H1 (cell line): ENCODE measurements around the gene TRIM59. TPM values are rescaled to one million over a fixed set of nuclear protein-coding genes. Genes with fewer than 3 reads are reported as not detected.
A peak's percentile ranks its signal among the peaks of the same experiment; 100 is the strongest.

Experiments
- CTCF ChIA-PET: fragments of 300-600 bp; sonication (Branson Sonifier 250); formaldehyde crosslinking; loops from one replicate; lab custom pipeline; 2021; ENCODE audit not compliant: partially characterized antibody; lab: Charles Lee
- POLR2A ChIA-PET: fragments of 300-600 bp; sonication (Branson Sonifier 250); formaldehyde crosslinking; loops from one replicate; lab custom pipeline; 2021; ENCODE audit warnings: inconsistent platforms; ENCODE audit not compliant: partially characterized antibody; lab: Charles Lee
- DNase-seq, 2 experiments: peaks; one replicate each; pipeline versions ENCODE4 v3.0.0 to v3.0.0-alpha.2; 2010 to 2022; ENCODE audit warnings: low spot score in 2 of 2, low read depth in 1 of 2, mixed read lengths in 1 of 2
- FAIRE-seq: peaks from 2 replicates; lab custom pipeline; 2011; peaks lifted over from hg19 to GRCh38; lab: Jason Lieb, UNC
- H2AFZ ChIP-seq: 2 replicates; pipeline ENCODE4 v1.8.1; 2012; ENCODE audit warnings: low read length, inconsistent platforms
- H2AK5ac ChIP-seq: 2 replicates; pipeline ENCODE4 v1.6.1; 2013; ENCODE audit warnings: low read depth, low read length
- H2BK120ac ChIP-seq: replicated peaks from 2 replicates; pipeline ENCODE3; 2013; ENCODE audit warnings: low read depth, low read length, inconsistent platforms
- H2BK12ac ChIP-seq: 2 replicates; pipeline ENCODE4 v1.6.1; 2013; ENCODE audit warnings: low read depth, low read length
- H2BK15ac ChIP-seq: 2 replicates; pipeline ENCODE4 v1.6.1; 2013; ENCODE audit warnings: low read length
- H2BK20ac ChIP-seq: 2 replicates; pipeline ENCODE4 v1.6.1; 2013; ENCODE audit warnings: low read length
- H2BK5ac ChIP-seq: 2 replicates; pipeline ENCODE4 v1.6.1; 2013; ENCODE audit warnings: low read depth, low read length
- H3K14ac ChIP-seq: 2 replicates; pipeline ENCODE4 v1.6.1; 2013; ENCODE audit warnings: inconsistent platforms; ENCODE audit not compliant: insufficient read length
- H3K18ac ChIP-seq: 2 replicates; pipeline ENCODE4 v1.6.1; 2013; ENCODE audit warnings: low read length; ENCODE audit errors: extremely low read depth
- H3K23ac ChIP-seq: 2 replicates; pipeline ENCODE4 v1.6.1; 2013; ENCODE audit warnings: inconsistent platforms; ENCODE audit not compliant: insufficient read length
- H3K23me2 ChIP-seq: 2 replicates; pipeline ENCODE4 v1.6.1; 2013; ENCODE audit warnings: low read depth, low read length
- H3K27ac ChIP-seq: 2 replicates; pipeline ENCODE4 v1.6.1; 2011; ENCODE audit warnings: low read depth, low read length, inconsistent platforms
- H3K27me3 ChIP-seq, 4 experiments: replicated peaks in 1 of 4; 1 replicate in 1 of 4; 2 replicates in 3 of 4; pipeline versions ENCODE4 v1.6.1 to v1.8.1; 2011 to 2013; ENCODE audit warnings: low read length in 3 of 4, mild to moderate bottlenecking in 3 of 4, inconsistent platforms in 2 of 4, mixed read lengths in 2 of 4, moderate library complexity in 1 of 4; ENCODE audit not compliant: control insufficient read depth in 3 of 4, insufficient read depth in 3 of 4; ENCODE audit errors: extremely low read depth in 1 of 4
- H3K36me3 ChIP-seq, 4 experiments: 2 replicates each; pipeline versions ENCODE4 v1.6.1 to v1.8.1; 2011 to 2013; ENCODE audit warnings: mild to moderate bottlenecking in 4 of 4, low read length in 3 of 4, moderate library complexity in 2 of 4, control low read depth in 1 of 4, inconsistent platforms in 1 of 4; ENCODE audit not compliant: insufficient read depth in 4 of 4, control insufficient read depth in 2 of 4
- H3K4ac ChIP-seq: replicated peaks from 2 replicates; pipeline ENCODE3; 2013; ENCODE audit warnings: low read length, low read depth, mixed read lengths, inconsistent platforms; ENCODE audit not compliant: insufficient read length
- H3K4me1 ChIP-seq, 4 experiments: replicated peaks in 1 of 4; 1 replicate in 1 of 4; 2 replicates in 3 of 4; pipeline versions ENCODE4 v1.6.1 to v1.8.1; 2011 to 2013; ENCODE audit warnings: low read length in 3 of 4, inconsistent platforms in 2 of 4, mixed read lengths in 1 of 4; ENCODE audit not compliant: insufficient read depth in 4 of 4, control insufficient read depth in 3 of 4
- H3K4me2 ChIP-seq, 2 experiments: 2 replicates each; pipeline versions ENCODE4 v1.6.1 to v1.8.1; 2011 to 2013; ENCODE audit warnings: low read depth in 2 of 2, low read length in 2 of 2, control low read depth in 1 of 2, inconsistent platforms in 1 of 2, mild to moderate bottlenecking in 1 of 2; ENCODE audit not compliant: insufficient read depth in 1 of 2
- H3K4me3 ChIP-seq, 4 experiments: fragments of 200-600, 300-600 bp in 1 of 4; sonication (generic), shearing (Covaris generic), sonication (Bioruptor Twin) in 1 of 4; 2 replicates each; pipeline versions ENCODE4 v1.5.1 to v1.8.1; 2011 to 2016; ENCODE audit warnings: low read length in 4 of 4, low read depth in 3 of 4, control low read depth in 2 of 4, inconsistent platforms in 2 of 4, mild to moderate bottlenecking in 2 of 4, mixed read lengths in 1 of 4, moderate library complexity in 1 of 4; ENCODE audit not compliant: insufficient read depth in 2 of 4; ENCODE audit errors: extremely low read depth in 1 of 4
- H3K56ac ChIP-seq: replicated peaks from 2 replicates; pipeline ENCODE3; 2013; ENCODE audit warnings: low read depth, mild to moderate bottlenecking, mixed read lengths, low read length, inconsistent platforms; ENCODE audit not compliant: insufficient read length
- H3K79me1 ChIP-seq: 2 replicates; pipeline ENCODE4 v1.6.1; 2013; ENCODE audit warnings: low read depth, low read length, control low read depth
- H3K79me2 ChIP-seq, 2 experiments: 2 replicates each; pipeline versions ENCODE4 v1.6.1 to v1.8.1; 2012 to 2013; ENCODE audit warnings: low read length in 2 of 2, mild to moderate bottlenecking in 2 of 2, inconsistent platforms in 1 of 2; ENCODE audit not compliant: insufficient read depth in 2 of 2, control insufficient read depth in 1 of 2
- H3K9ac ChIP-seq, 4 experiments: replicated peaks in 1 of 4; 1 replicate in 1 of 4; 2 replicates in 3 of 4; pipeline versions ENCODE4 v1.6.1 to v1.8.1; 2011 to 2013; ENCODE audit warnings: low read depth in 3 of 4, low read length in 3 of 4, control low read depth in 2 of 4, mild to moderate bottlenecking in 2 of 4, moderate library complexity in 2 of 4, inconsistent platforms in 1 of 4; ENCODE audit errors: extremely low read depth in 1 of 4
- H3K9me3 ChIP-seq, 2 experiments: 2 replicates each; pipeline versions ENCODE4 v1.6.1 to v1.8.1; 2012 to 2013; ENCODE audit warnings: mild to moderate bottlenecking in 2 of 2, moderate library complexity in 2 of 2, control low read depth in 1 of 2, inconsistent platforms in 1 of 2, low read depth in 1 of 2, low read length in 1 of 2, mixed read lengths in 1 of 2; ENCODE audit not compliant: insufficient read depth in 2 of 2
- H4K20me1 ChIP-seq, 2 experiments: replicated peaks in 1 of 2; 2 replicates each; pipeline versions ENCODE3 to v1.8.1; 2011 to 2013; ENCODE audit warnings: inconsistent platforms in 2 of 2, low read length in 2 of 2, mild to moderate bottlenecking in 1 of 2; ENCODE audit not compliant: insufficient read depth in 2 of 2, control insufficient read depth in 1 of 2
- H4K5ac ChIP-seq: 2 replicates; pipeline ENCODE4 v1.6.1; 2013; ENCODE audit warnings: low read length, low read depth, mixed read lengths, inconsistent platforms; ENCODE audit not compliant: insufficient read length
- H4K8ac ChIP-seq: 2 replicates; pipeline ENCODE4 v1.8.0; 2013; ENCODE audit warnings: mild to moderate bottlenecking, moderate library complexity, low read length, inconsistent platforms; ENCODE audit not compliant: insufficient read depth; ENCODE audit errors: extremely low read depth
- H4K91ac ChIP-seq: replicated peaks from 2 replicates; pipeline ENCODE3; 2013; ENCODE audit warnings: low read length, mixed read lengths, inconsistent platforms; ENCODE audit not compliant: insufficient read length
- WGBS, 2 experiments: shearing (Covaris generic) in 1 of 2; methylation state at CpG; one replicate each; pipeline versions ENCODE4 v1.1.6 to v1.1.7; 2013 to 2015; ENCODE audit warnings: low lambda C conversion rate in 2 of 2, mixed read lengths in 2 of 2, inconsistent platforms in 1 of 2, low coverage in 1 of 2, missing lambda C conversion rate in 1 of 2; ENCODE audit not compliant: insufficient replicate concordance in 2 of 2, insufficient coverage in 1 of 2, insufficient read length in 1 of 2; ENCODE audit errors: extremely low coverage in 1 of 2, missing lambda C conversion rate in 1 of 2; 5-methylcytosine and 5-hydroxymethylcytosine counted together
- long read RNA-seq, 2 experiments: library from RNA in 1 of 2; library from capped mRNA in 1 of 2; stranded (forward); transcript quantifications; one replicate each; pipeline ENCODE4 v2.0.0, GENCODE V29; 2021; ENCODE audit warnings: inconsistent platforms in 1 of 2
- polyA minus RNA-seq, 3 experiments: library from RNA; depleted of rRNA, polyadenylated mRNA; stranded (reverse); fragments of >200 nt; gene quantifications; 1 replicate in 2 of 3; 2 replicates in 1 of 3; pipeline ENCODE4 v1.2.3, GENCODE V29; 2011
- polyA plus RNA-seq, 7 experiments: library from polyadenylated mRNA; depleted of rRNA in 3 of 7; stranded (reverse) in 5 of 7; unstranded in 2 of 7; fragments of >200 nt in 5 of 7; fragments of 200-250 nt in 2 of 7; gene quantifications; 1 replicate in 5 of 7; 2 replicates in 1 of 7; 4 replicates in 1 of 7; pipeline versions ENCODE4 v1.2.1 to v1.2.3, GENCODE V29; 2011 to 2013; ENCODE audit warnings: missing spikeins in 2 of 7, mixed read lengths in 2 of 7
- total RNA-seq: library from RNA; stranded (reverse); fragmentation: NEBNext Ultra II Directional; extraction: Animal tissue kit (Norgen Biotek cat#: 25700); gene quantifications from 2 replicates; pipeline ENCODE4 v1.2.1, GENCODE V29; 2021

TRIM59 gene
- total RNA-seq (53.4 and 57.8 TPM in 2 replicates), polyA plus RNA-seq (2011; rRNA removed) (7.8 and 11.6 TPM in 2 replicates), polyA minus RNA-seq (2011; rRNA and poly(A)+ RNA removed) (20.5 and 32.5 TPM in 2 replicates)
- polyA plus RNA-seq (2011; cell fraction: cytosol; rRNA removed): 12.7 TPM
- 6.7 TPM for polyA plus RNA-seq (2011; cell fraction: nucleus; rRNA removed)
- polyA plus RNA-seq (2012, experiment 1 of 2): 11.1 to 24.4 TPM (median 17.0 TPM) in 4 replicates
- polyA plus RNA-seq (2012, experiment 2 of 2): 3.8 TPM
- 31.0 TPM for polyA plus RNA-seq (2013, experiment 1 of 2)
- 33.7 TPM for polyA plus RNA-seq (2013, experiment 2 of 2)
- 18.6 TPM for polyA minus RNA-seq (2011; cell fraction: cytosol; rRNA and poly(A)+ RNA removed)
- polyA minus RNA-seq (2011; cell fraction: nucleus; rRNA and poly(A)+ RNA removed): 20.5 TPM
- long read RNA-seq, experiment 1, partial matches to known transcripts: 0 of 17 reads
- long read RNA-seq, experiment 1, other reads (novel, unspliced or antisense): 15 of 17 reads
- long read RNA-seq, experiment 2, transcript TRIM59-201 (3 exons, 3,867 nt): major isoform, 10 of 13 reads
- long read RNA-seq, experiment 2, partial matches to known transcripts: 0 of 13 reads
- long read RNA-seq, experiment 2, other reads (novel, unspliced or antisense): 1 of 13 reads

- FAIRE-seq: no peak
Observed at GRCh38 chr3:160449636-160450598, at the start of gene TRIM59. TSS of gene TRIM59 (minus strand) at chr3:160449786. CDS start at chr3:160439183, 10,603 bp downstream.

More at GRCh38 chr3:160449636-160450598, at the start of gene TRIM59:
- Histone ChIP-seq H4K8ac (peak within 1 kb of the TSS; percentile 97), H3K4me1 (peaks cover 0 to 5% (median 0%) of the 10 kb centered on the region in 4 experiments; a peak in 3 of 7 replicates), H2BK15ac (peak within 1 kb of the TSS; percentile 100; the same call in 1 of the 2 replicates), H3K9ac (peak within 1 kb of the TSS; percentile 95 to 97 (median 96)), H3K79me1 (no peaks in the 10 kb centered on the region; the same call in 1 of the 2 replicates), H2BK120ac (peak within 1 kb of the TSS; percentile 62), H4K5ac (peak within 1 kb of the TSS; percentile 96), H3K4ac (peak within 1 kb of the TSS; percentile 82), H3K9me3 (no peaks in the 10 kb centered on the region), H3K23ac (no peak within 1 kb of the TSS), H3K23me2 (peaks cover 6% of the 10 kb centered on the region), H3K27me3 (no peaks in the 10 kb centered on the region), H3K36me3 (peaks cover 0 to 26% (median 3%) of the 10 kb centered on the region in 4 experiments; a peak in 2 of 8 replicates), H2BK20ac (peak within 1 kb of the TSS; percentile 72; the same call in 1 of the 2 replicates), H4K20me1 (no peaks in the 10 kb centered on the region), H3K56ac (peak within 1 kb of the TSS; percentile 98), H3K4me3 (peak within 1 kb of the TSS; percentile 92 to 97 (median 94)), H2AFZ (peak within 1 kb of the TSS; percentile 77; the same call in 1 of the 2 replicates), H3K4me2 (peak within 1 kb of the TSS; percentile 86 to 95), H3K18ac (peak within 1 kb of the TSS; percentile 97), H3K27ac (peak within 1 kb of the TSS; percentile 95), H2BK5ac (peak within 1 kb of the TSS; percentile 99), H2BK12ac (peak within 1 kb of the TSS; percentile 88), H2AK5ac (peak within 1 kb of the TSS; percentile 7; the same call in 1 of the 2 replicates), H3K14ac (peak within 1 kb of the TSS; percentile 37), H3K79me2 (peaks cover 24 to 42% of the 10 kb centered on the region in 2 experiments), H4K91ac (peak within 1 kb of the TSS; percentile 93)
- CTCF ChIA-PET: interaction anchor here (0.5 to 3.2 kb wide), 14 partner anchors 8 to 392 kb away, joined by 3 to 13 read pairs (median 3); no protein-coding TSS in a partner anchor
- POLR2A ChIA-PET: interaction anchor here (0.8 to 4.7 kb wide), 25 partner anchors 9 to 287 kb away, joined by 3 to 70 read pairs (median 5); partner anchors contain the start of genes C3orf80, KPNA4 and SMC4
- DNase-seq: peak; percentile 97
- 1% methylated on average over 69 of the region's 71 CpGs; no CpG with 5 or more reads in 1 of the 2 experiments for WGBS, 2 experiments
